Duodenal mucosa (tissue), 2 donors: ENCODE results near the gene USP27X.

Experiments used
- H3K27ac ChIP-seq: one replicate; pipeline ENCODE4 v1.7.0; 2013; ENCODE audit warnings: low read depth, low read length
- H3K27me3 ChIP-seq, 2 donors: one replicate each; pipeline ENCODE4 v1.7.0; 2013; ENCODE audit warnings: low read length in 2 of 2, control low read depth in 1 of 2; ENCODE audit not compliant: insufficient read depth in 2 of 2, control insufficient read depth in 1 of 2
- H3K36me3 ChIP-seq, 2 donors: one replicate each; pipeline ENCODE4 v1.7.0; 2013; ENCODE audit warnings: low read length in 2 of 2, control low read depth in 1 of 2; ENCODE audit not compliant: insufficient read depth in 2 of 2, control insufficient read depth in 1 of 2
- H3K4me1 ChIP-seq, 2 donors: one replicate each; pipeline ENCODE4 v1.7.0; 2013; ENCODE audit warnings: low read length in 2 of 2, control low read depth in 1 of 2; ENCODE audit not compliant: insufficient read depth in 2 of 2, control insufficient read depth in 1 of 2
- H3K4me3 ChIP-seq, 2 donors: one replicate each; pipeline ENCODE4 v1.7.0; 2013; ENCODE audit warnings: low read length in 2 of 2, low read depth in 1 of 2
- H3K9ac ChIP-seq, 2 donors: one replicate each; pipeline ENCODE4 v1.7.0; 2013; ENCODE audit warnings: low read length in 2 of 2, low read depth in 1 of 2
- H3K9me3 ChIP-seq, 2 donors: one replicate each; pipeline ENCODE4 v1.7.0; 2013; ENCODE audit warnings: low read length in 2 of 2, control low read depth in 1 of 2; ENCODE audit not compliant: control insufficient read depth in 1 of 2

Gene USP27X

GRCh38 chrX:49880668-49881067 lies 1.4 kb downstream of the USP27X start:
- Histone ChIP-seq H3K36me3 (no peaks in the 10 kb centered on the region), H3K9me3 (no peaks in the 10 kb centered on the region), H3K4me1 (peaks cover 9% of the 10 kb centered on the region in 2 donors), H3K27ac (no peak overlapping the region), H3K27me3 (no peaks in the 10 kb centered on the region), H3K9ac (no peak overlapping the region), H3K4me3 (peak overlapping the region in 1 of 2 donors; percentile 65)

- Histone ChIP-seq H3K4me3 (no peak overlapping the region), H3K27me3 (no peaks in the 10 kb centered on the region), H3K4me1 (peaks cover 9% of the 10 kb centered on the region in 2 donors), H3K9ac (no peak overlapping the region), H3K9me3 (no peaks in the 10 kb centered on the region), H3K27ac (no peak overlapping the region), H3K36me3 (no peaks in the 10 kb centered on the region)
These were observed 5.1 kb downstream of the USP27X start for GRCh38 chrX:49884290-49884862.

- no peak overlapping the region for H3K4me3 ChIP-seq
- H3K9me3 ChIP-seq = no peaks in the 10 kb centered on the region
- no peak overlapping the region for H3K27ac ChIP-seq
- H3K4me1 ChIP-seq = no peaks in the 10 kb centered on the region
- H3K36me3 ChIP-seq = no peaks in the 10 kb centered on the region
- H3K27me3 ChIP-seq = no peaks in the 10 kb centered on the region
- H3K9ac ChIP-seq = no peak overlapping the region
These were observed 13.3 kb downstream of the USP27X start for GRCh38 chrX:49892542-49892941.

- H3K27me3 ChIP-seq = no peaks in the 10 kb centered on the region
- no peaks in the 10 kb centered on the region for H3K36me3 ChIP-seq
- no peak overlapping the region for H3K9ac ChIP-seq
- H3K27ac ChIP-seq = no peak overlapping the region
- H3K4me1 ChIP-seq = no peaks in the 10 kb centered on the region
- no peaks in the 10 kb centered on the region for H3K9me3 ChIP-seq
- H3K4me3 ChIP-seq = no peak overlapping the region
These were observed 17.7 kb downstream of the USP27X start for GRCh38 chrX:49896951-49897350.

- Histone ChIP-seq H3K27me3 (no peaks in the 10 kb centered on the region), H3K36me3 (no peaks in the 10 kb centered on the region), H3K4me1 (no peaks in the 10 kb centered on the region), H3K9ac (no peak overlapping the region), H3K4me3 (no peak overlapping the region), H3K27ac (no peak overlapping the region), H3K9me3 (no peaks in the 10 kb centered on the region)
These were observed 21.8 kb downstream of the USP27X start for GRCh38 chrX:49901048-49901447.

GRCh38 chrX:49910344-49910743 lies 31.1 kb downstream of the USP27X start:
- H3K4me1 ChIP-seq = no peaks in the 10 kb centered on the region
- H3K27ac ChIP-seq = no peak overlapping the region
- H3K9me3 ChIP-seq = no peaks in the 10 kb centered on the region
- no peak overlapping the region for H3K4me3 ChIP-seq
- H3K36me3 ChIP-seq = no peaks in the 10 kb centered on the region
- no peaks in the 10 kb centered on the region for H3K27me3 ChIP-seq
- H3K9ac ChIP-seq = no peak overlapping the region

- no peak overlapping the region for H3K4me3 ChIP-seq
These were observed 32.8 kb downstream of the USP27X start for GRCh38 chrX:49912086-49912485.

GRCh38 chrX:49912861-49913260 lies 33.6 kb downstream of the USP27X start:
- Histone ChIP-seq H3K9ac (no peak overlapping the region), H3K9me3 (no peaks in the 10 kb centered on the region), H3K36me3 (no peaks in the 10 kb centered on the region), H3K27me3 (no peaks in the 10 kb centered on the region), H3K27ac (no peak overlapping the region), H3K4me3 (no peak overlapping the region), H3K4me1 (no peaks in the 10 kb centered on the region)

More at GRCh38 chrX:49912086-49912485, 32.8 kb downstream of the USP27X start:
- H3K27me3 ChIP-seq = no peaks in the 10 kb centered on the region
- no peak overlapping the region for H3K9ac ChIP-seq
- no peak overlapping the region for H3K27ac ChIP-seq
- no peaks in the 10 kb centered on the region for H3K36me3 ChIP-seq
- no peaks in the 10 kb centered on the region for H3K9me3 ChIP-seq
- no peaks in the 10 kb centered on the region for H3K4me1 ChIP-seq

- no peaks in the 10 kb centered on the region for H3K27me3 ChIP-seq
- H3K36me3 ChIP-seq = no peaks in the 10 kb centered on the region
- no peak overlapping the region for H3K27ac ChIP-seq
- H3K4me1 ChIP-seq = no peaks in the 10 kb centered on the region
- H3K9ac ChIP-seq = no peak overlapping the region
- H3K9me3 ChIP-seq = no peaks in the 10 kb centered on the region
- no peak overlapping the region for H3K4me3 ChIP-seq
These were observed 36.3 kb downstream of the USP27X start for GRCh38 chrX:49915361-49916222.

- no peak overlapping the region for H3K9ac ChIP-seq
These were observed 40.3 kb downstream of the USP27X start for GRCh38 chrX:49919617-49920016.

More at GRCh38 chrX:49919617-49920016, 40.3 kb downstream of the USP27X start:
- Histone ChIP-seq H3K4me1 (no peaks in the 10 kb centered on the region), H3K27ac (no peak overlapping the region), H3K4me3 (no peak overlapping the region), H3K36me3 (no peaks in the 10 kb centered on the region), H3K27me3 (no peaks in the 10 kb centered on the region), H3K9me3 (no peaks in the 10 kb centered on the region)
